HG03457 (cell line): ENCODE measurements around the gene DCTN2.
"Not testable (repeated sequence)": the region's sequence is repeated elsewhere in the genome, so short reads cannot be mapped to it uniquely, and the experiment has no call there.

Experiments
- ATAC-seq: cut with Tn5 transposase; IDR thresholded peaks from one replicate; pipeline ENCODE4 v1.9.1; 2021; ENCODE audit warnings: moderate number of reproducible peaks; ENCODE audit not compliant: unreplicated experiment

DCTN2 gene

GRCh38 chr12:57517187-57517586, 29.8 kb downstream of the DCTN2 start:
- ATAC-seq, result no peak

GRCh38 chr12:57516617-57517153, 30.3 kb downstream of the DCTN2 start:
- ATAC-seq, result no peak

- ATAC-seq, result no peak
Observed at GRCh38 chr12:57515934-57516541, 31.0 kb downstream of the DCTN2 start.

GRCh38 chr12:57515408-57515933, 31.5 kb downstream of the DCTN2 start:
- no peak for ATAC-seq

- ATAC-seq, result no peak
Observed at GRCh38 chr12:57514720-57515407, 32.1 kb downstream of the DCTN2 start.

GRCh38 chr12:57514246-57514645, 32.7 kb downstream of the DCTN2 start:
- ATAC-seq, result not testable (repeated sequence)

GRCh38 chr12:57513677-57514076, 33.3 kb downstream of the DCTN2 start:
- not testable (repeated sequence) for ATAC-seq

GRCh38 chr12:57513266-57513665, 33.7 kb downstream of the DCTN2 start:
- no peak for ATAC-seq

GRCh38 chr12:57512665-57513064, 34.3 kb downstream of the DCTN2 start:
- no peak for ATAC-seq

- ATAC-seq, result no peak
Observed at GRCh38 chr12:57511588-57512325, 35.2 kb downstream of the DCTN2 start.

- no peak for ATAC-seq
Observed at GRCh38 chr12:57511161-57511560, 35.8 kb downstream of the DCTN2 start.

- not testable (repeated sequence) for ATAC-seq
Observed at GRCh38 chr12:57507796-57508195, 39.2 kb downstream of the DCTN2 start.

- ATAC-seq, result not testable (repeated sequence)
Observed at GRCh38 chr12:57506541-57506940, 40.5 kb downstream of the DCTN2 start.

- ATAC-seq, result not testable (repeated sequence)
Observed at GRCh38 chr12:57502311-57502969, 44.6 kb downstream of the DCTN2 start.

- no peak for ATAC-seq
Observed at GRCh38 chr12:57500213-57500612, 46.8 kb downstream of the DCTN2 start.

GRCh38 chr12:57498571-57498970, 48.4 kb downstream of the DCTN2 start:
- ATAC-seq, result no peak

GRCh38 chr12:57498132-57498502, 48.9 kb downstream of the DCTN2 start:
- ATAC-seq, result no peak

- no peak for ATAC-seq
Observed at GRCh38 chr12:57497223-57498131, 49.5 kb downstream of the DCTN2 start.

GRCh38 chr12:57496822-57497221, 50.2 kb downstream of the DCTN2 start:
- no peak for ATAC-seq
